ENCODE data around the gene UCK2.

UCK2 gene

GRCh38 chr1:165831146-165831545, 3.7 kb downstream of the UCK2 start:
- Histone ChIP-seq H3K79me2 (peaks cover 2% of the 10 kb centered on the region), H3K9me3 (ENCODE audit: control insufficient read depth, low read length) (no peaks in the 10 kb centered on the region), H3K4me2 (ENCODE audit: low read length) (no peak overlapping the region), H3K9ac (no peak overlapping the region), H3K36me3 (ENCODE audit: control insufficient read depth, insufficient read depth, low read length) (no peaks in the 10 kb centered on the region), H2AFZ (no peak overlapping the region), H3K27ac (no peak overlapping the region), H3K27me3 (ENCODE audit: control insufficient read depth, insufficient read depth, low read length) (no peaks in the 10 kb centered on the region), H3K4me1 (no peaks in the 10 kb centered on the region), H3K4me3 (ENCODE audit: low read depth, low read length) (no peak overlapping the region)
- TF ChIP-seq CTCF (IDR thresholded peaks at IDR 0.05), result no peak

- no peak overlapping the region for H3K4me3 ChIP-seq (ENCODE audit: low read depth, low read length)
- H3K27me3 ChIP-seq (ENCODE audit: control insufficient read depth, insufficient read depth, low read length), result no peaks in the 10 kb centered on the region
- no peaks in the 10 kb centered on the region for H3K36me3 ChIP-seq (ENCODE audit: control insufficient read depth, insufficient read depth, low read length)
- H2AFZ ChIP-seq, result no peak overlapping the region
- no peak overlapping the region for H3K27ac ChIP-seq
- no peaks in the 10 kb centered on the region for H3K9me3 ChIP-seq (ENCODE audit: control insufficient read depth, low read length)
- peaks cover 2% of the 10 kb centered on the region for H3K79me2 ChIP-seq
- no peak overlapping the region for H3K4me2 ChIP-seq (ENCODE audit: low read length)
- no peaks in the 10 kb centered on the region for H3K4me1 ChIP-seq
- no peak for TF ChIP-seq CTCF (IDR thresholded peaks at IDR 0.05)
- no peak overlapping the region for H3K9ac ChIP-seq
Measured at GRCh38 chr1:165832902-165833301, 5.5 kb downstream of the UCK2 start.

GRCh38 chr1:165833358-165833757, 5.9 kb downstream of the UCK2 start:
- Histone ChIP-seq H3K27ac (no peak overlapping the region), H3K79me2 (peaks cover 2% of the 10 kb centered on the region), H3K4me2 (ENCODE audit: low read length) (no peak overlapping the region), H3K36me3 (ENCODE audit: control insufficient read depth, insufficient read depth, low read length) (no peaks in the 10 kb centered on the region), H3K4me1 (no peaks in the 10 kb centered on the region), H3K9ac (no peak overlapping the region), H3K27me3 (ENCODE audit: control insufficient read depth, insufficient read depth, low read length) (no peaks in the 10 kb centered on the region), H3K4me3 (ENCODE audit: low read depth, low read length) (no peak overlapping the region), H3K9me3 (ENCODE audit: control insufficient read depth, low read length) (no peaks in the 10 kb centered on the region), H2AFZ (no peak overlapping the region)
- no peak for TF ChIP-seq CTCF (IDR thresholded peaks at IDR 0.05)

- H3K36me3 ChIP-seq (ENCODE audit: control insufficient read depth, insufficient read depth, low read length), result no peaks in the 10 kb centered on the region
- H3K9ac ChIP-seq, result no peak overlapping the region
- H2AFZ ChIP-seq, result no peak overlapping the region
- no peak overlapping the region for H3K4me3 ChIP-seq (ENCODE audit: low read depth, low read length)
- no peaks in the 10 kb centered on the region for H3K4me1 ChIP-seq
- no peaks in the 10 kb centered on the region for H3K9me3 ChIP-seq (ENCODE audit: control insufficient read depth, low read length)
- no peak overlapping the region for H3K27ac ChIP-seq
- H3K4me2 ChIP-seq (ENCODE audit: low read length), result no peak overlapping the region
- TF ChIP-seq CTCF (IDR thresholded peaks at IDR 0.05), result no peak
- H3K27me3 ChIP-seq (ENCODE audit: control insufficient read depth, insufficient read depth, low read length), result no peaks in the 10 kb centered on the region
- peaks cover 2% of the 10 kb centered on the region for H3K79me2 ChIP-seq
Measured at GRCh38 chr1:165834229-165834628, 6.8 kb downstream of the UCK2 start.

GRCh38 chr1:165834881-165835280, 7.5 kb downstream of the UCK2 start:
- TF ChIP-seq CTCF (IDR thresholded peaks at IDR 0.05), result no peak
- H3K27me3 ChIP-seq (ENCODE audit: control insufficient read depth, insufficient read depth, low read length), result no peaks in the 10 kb centered on the region
- no peak overlapping the region for H3K4me3 ChIP-seq (ENCODE audit: low read depth, low read length)
- H3K27ac ChIP-seq, result no peak overlapping the region
- no peak overlapping the region for H2AFZ ChIP-seq
- peaks cover 2% of the 10 kb centered on the region for H3K79me2 ChIP-seq
- H3K4me2 ChIP-seq (ENCODE audit: low read length), result no peak overlapping the region
- no peaks in the 10 kb centered on the region for H3K4me1 ChIP-seq
- H3K9ac ChIP-seq, result no peak overlapping the region
- no peaks in the 10 kb centered on the region for H3K36me3 ChIP-seq (ENCODE audit: control insufficient read depth, insufficient read depth, low read length)
- H3K9me3 ChIP-seq (ENCODE audit: control insufficient read depth, low read length), result no peaks in the 10 kb centered on the region

All from parathyroid adenoma (tissue), 2 donors.